HepG2 (cell line): ENCODE data around the gene USP15.

Experiments used
- ZNF274 ChIP-seq: sonication (generic); formaldehyde crosslinking; IDR thresholded peaks from 2 replicates; pipeline ENCODE4 v1.5.1; 2020; ENCODE audit warnings: mild to moderate bottlenecking, missing genetic modification reagents
- TF ChIP-seq, protein P1 (sequence below), 2 experiments: IDR thresholded peaks; 2 replicates each; pipeline ENCODE4 v1.6.1; 2011 to 2012; ENCODE audit warnings: low read length in 2 of 2, borderline replicate concordance in 1 of 2, low read depth in 1 of 2, mild to moderate bottlenecking in 1 of 2, moderate library complexity in 1 of 2
- TF ChIP-seq, protein P2 (sequence below): sonication (generic); formaldehyde crosslinking; IDR thresholded peaks from 2 replicates; pipeline ENCODE4 v1.9.0; 2021; ENCODE audit warnings: mild to moderate bottlenecking, missing genetic modification reagents

DNA sequence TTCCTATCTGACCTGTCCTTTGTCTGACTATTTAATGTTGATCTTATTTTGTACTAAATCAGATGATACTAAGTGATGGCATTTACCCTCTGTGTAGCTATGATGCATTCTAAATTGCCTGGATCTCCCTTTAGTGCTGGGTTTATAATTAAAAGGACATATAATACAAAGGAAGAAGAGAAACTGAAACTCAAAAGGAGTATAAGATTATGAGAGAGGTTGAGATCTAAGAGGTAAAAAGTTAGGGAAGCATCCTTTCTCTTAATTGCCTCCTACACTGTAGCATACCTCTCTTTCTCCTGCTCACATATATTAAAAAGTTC is 119.5 kb downstream of the USP15 start:
- TF ChIP-seq, protein P1, sequence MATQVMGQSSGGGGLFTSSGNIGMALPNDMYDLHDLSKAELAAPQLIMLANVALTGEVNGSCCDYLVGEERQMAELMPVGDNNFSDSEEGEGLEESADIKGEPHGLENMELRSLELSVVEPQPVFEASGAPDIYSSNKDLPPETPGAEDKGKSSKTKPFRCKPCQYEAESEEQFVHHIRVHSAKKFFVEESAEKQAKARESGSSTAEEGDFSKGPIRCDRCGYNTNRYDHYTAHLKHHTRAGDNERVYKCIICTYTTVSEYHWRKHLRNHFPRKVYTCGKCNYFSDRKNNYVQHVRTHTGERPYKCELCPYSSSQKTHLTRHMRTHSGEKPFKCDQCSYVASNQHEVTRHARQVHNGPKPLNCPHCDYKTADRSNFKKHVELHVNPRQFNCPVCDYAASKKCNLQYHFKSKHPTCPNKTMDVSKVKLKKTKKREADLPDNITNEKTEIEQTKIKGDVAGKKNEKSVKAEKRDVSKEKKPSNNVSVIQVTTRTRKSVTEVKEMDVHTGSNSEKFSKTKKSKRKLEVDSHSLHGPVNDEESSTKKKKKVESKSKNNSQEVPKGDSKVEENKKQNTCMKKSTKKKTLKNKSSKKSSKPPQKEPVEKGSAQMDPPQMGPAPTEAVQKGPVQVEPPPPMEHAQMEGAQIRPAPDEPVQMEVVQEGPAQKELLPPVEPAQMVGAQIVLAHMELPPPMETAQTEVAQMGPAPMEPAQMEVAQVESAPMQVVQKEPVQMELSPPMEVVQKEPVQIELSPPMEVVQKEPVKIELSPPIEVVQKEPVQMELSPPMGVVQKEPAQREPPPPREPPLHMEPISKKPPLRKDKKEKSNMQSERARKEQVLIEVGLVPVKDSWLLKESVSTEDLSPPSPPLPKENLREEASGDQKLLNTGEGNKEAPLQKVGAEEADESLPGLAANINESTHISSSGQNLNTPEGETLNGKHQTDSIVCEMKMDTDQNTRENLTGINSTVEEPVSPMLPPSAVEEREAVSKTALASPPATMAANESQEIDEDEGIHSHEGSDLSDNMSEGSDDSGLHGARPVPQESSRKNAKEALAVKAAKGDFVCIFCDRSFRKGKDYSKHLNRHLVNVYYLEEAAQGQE (IDR thresholded peaks at IDR 0.05; ENCODE audit: borderline replicate concordance in 1 of 2, low read depth in 1 of 2, low read length in 2 of 2) = no peak
- TF ChIP-seq, protein P2, sequence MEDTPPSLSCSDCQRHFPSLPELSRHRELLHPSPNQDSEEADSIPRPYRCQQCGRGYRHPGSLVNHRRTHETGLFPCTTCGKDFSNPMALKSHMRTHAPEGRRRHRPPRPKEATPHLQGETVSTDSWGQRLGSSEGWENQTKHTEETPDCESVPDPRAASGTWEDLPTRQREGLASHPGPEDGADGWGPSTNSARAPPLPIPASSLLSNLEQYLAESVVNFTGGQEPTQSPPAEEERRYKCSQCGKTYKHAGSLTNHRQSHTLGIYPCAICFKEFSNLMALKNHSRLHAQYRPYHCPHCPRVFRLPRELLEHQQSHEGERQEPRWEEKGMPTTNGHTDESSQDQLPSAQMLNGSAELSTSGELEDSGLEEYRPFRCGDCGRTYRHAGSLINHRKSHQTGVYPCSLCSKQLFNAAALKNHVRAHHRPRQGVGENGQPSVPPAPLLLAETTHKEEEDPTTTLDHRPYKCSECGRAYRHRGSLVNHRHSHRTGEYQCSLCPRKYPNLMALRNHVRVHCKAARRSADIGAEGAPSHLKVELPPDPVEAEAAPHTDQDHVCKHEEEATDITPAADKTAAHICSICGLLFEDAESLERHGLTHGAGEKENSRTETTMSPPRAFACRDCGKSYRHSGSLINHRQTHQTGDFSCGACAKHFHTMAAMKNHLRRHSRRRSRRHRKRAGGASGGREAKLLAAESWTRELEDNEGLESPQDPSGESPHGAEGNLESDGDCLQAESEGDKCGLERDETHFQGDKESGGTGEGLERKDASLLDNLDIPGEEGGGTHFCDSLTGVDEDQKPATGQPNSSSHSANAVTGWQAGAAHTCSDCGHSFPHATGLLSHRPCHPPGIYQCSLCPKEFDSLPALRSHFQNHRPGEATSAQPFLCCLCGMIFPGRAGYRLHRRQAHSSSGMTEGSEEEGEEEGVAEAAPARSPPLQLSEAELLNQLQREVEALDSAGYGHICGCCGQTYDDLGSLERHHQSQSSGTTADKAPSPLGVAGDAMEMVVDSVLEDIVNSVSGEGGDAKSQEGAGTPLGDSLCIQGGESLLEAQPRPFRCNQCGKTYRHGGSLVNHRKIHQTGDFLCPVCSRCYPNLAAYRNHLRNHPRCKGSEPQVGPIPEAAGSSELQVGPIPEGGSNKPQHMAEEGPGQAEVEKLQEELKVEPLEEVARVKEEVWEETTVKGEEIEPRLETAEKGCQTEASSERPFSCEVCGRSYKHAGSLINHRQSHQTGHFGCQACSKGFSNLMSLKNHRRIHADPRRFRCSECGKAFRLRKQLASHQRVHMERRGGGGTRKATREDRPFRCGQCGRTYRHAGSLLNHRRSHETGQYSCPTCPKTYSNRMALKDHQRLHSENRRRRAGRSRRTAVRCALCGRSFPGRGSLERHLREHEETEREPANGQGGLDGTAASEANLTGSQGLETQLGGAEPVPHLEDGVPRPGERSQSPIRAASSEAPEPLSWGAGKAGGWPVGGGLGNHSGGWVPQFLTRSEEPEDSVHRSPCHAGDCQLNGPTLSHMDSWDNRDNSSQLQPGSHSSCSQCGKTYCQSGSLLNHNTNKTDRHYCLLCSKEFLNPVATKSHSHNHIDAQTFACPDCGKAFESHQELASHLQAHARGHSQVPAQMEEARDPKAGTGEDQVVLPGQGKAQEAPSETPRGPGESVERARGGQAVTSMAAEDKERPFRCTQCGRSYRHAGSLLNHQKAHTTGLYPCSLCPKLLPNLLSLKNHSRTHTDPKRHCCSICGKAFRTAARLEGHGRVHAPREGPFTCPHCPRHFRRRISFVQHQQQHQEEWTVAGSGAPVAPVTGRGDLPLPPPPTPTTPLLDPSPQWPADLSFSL (CRISPR knock-in tag) = no peak
- TF ChIP-seq ZNF274 (CRISPR knock-in tag) = no peak
